ENCODE data around the gene TMEM179B.
A peak's percentile ranks its signal among the peaks of the same experiment; 100 is the strongest.

Gene TMEM179B

GRCh38 chr11:62806611-62807121 is 19.5 kb downstream of the TMEM179B start:
- Histone ChIP-seq H3K4me2 (ENCODE audit: insufficient read depth, low read length) (peak overlapping the region; percentile 85), H3K9me3 (ENCODE audit: insufficient read depth, low read length, severe bottlenecking) (no peaks in the 10 kb centered on the region)

GRCh38 chr11:62810748-62811147 is 23.5 kb downstream of the TMEM179B start:
- no peaks in the 10 kb centered on the region for H3K79me2 ChIP-seq (ENCODE audit: insufficient read depth, low read length)
- no peaks in the 10 kb centered on the region for H3K9me3 ChIP-seq (ENCODE audit: insufficient read depth, low read length, severe bottlenecking)
- H3K4me2 ChIP-seq (ENCODE audit: insufficient read depth, low read length), result no peak overlapping the region
- no peaks in the 10 kb centered on the region for H3K27me3 ChIP-seq (ENCODE audit: insufficient read depth, low read length, poor library complexity)
- H3K4me1 ChIP-seq (ENCODE audit: insufficient read depth, low read length), result peaks cover 11% of the 10 kb centered on the region
- H3K36me3 ChIP-seq (ENCODE audit: insufficient read depth, low read length), result peaks cover 9% of the 10 kb centered on the region; the same call in 1 of the 2 replicates
- H3K4me3 ChIP-seq (ENCODE audit: low read depth in 1 of 2, low read length in 2 of 2), result no peak overlapping the region
- H4K20me1 ChIP-seq (ENCODE audit: insufficient read depth, low read length), result no peaks in the 10 kb centered on the region
- TF ChIP-seq CTCF (IDR thresholded peaks at IDR 0.05; ENCODE audit: borderline replicate concordance, extremely low read depth, low read length, poor library complexity, severe bottlenecking), result no peak
- no peak for TF ChIP-seq EZH2 (IDR thresholded peaks at IDR 0.05; ENCODE audit: borderline replicate concordance, low read depth, low read length, severe bottlenecking)
- no peak overlapping the region for H3K9ac ChIP-seq (ENCODE audit: low read depth, low read length)
- no peak for ATAC-seq (ENCODE audit: insufficient read depth, low read depth)
- no peak overlapping the region for H2AFZ ChIP-seq (ENCODE audit: low read depth, low read length)
- H3K27ac ChIP-seq (ENCODE audit: low read length), result no peak overlapping the region
- no peak for DNase-seq

More at GRCh38 chr11:62806611-62807121, 19.5 kb downstream of the TMEM179B start:
- Histone ChIP-seq H3K79me2 (ENCODE audit: insufficient read depth, low read length) (peaks cover 35% of the 10 kb centered on the region), H3K36me3 (ENCODE audit: insufficient read depth, low read length) (peaks cover 24% of the 10 kb centered on the region), H4K20me1 (ENCODE audit: insufficient read depth, low read length) (peaks cover 15% of the 10 kb centered on the region; the same call in 1 of the 2 replicates), H3K4me1 (ENCODE audit: insufficient read depth, low read length) (peaks cover 29% of the 10 kb centered on the region), H3K4me3 (ENCODE audit: low read depth in 1 of 2, low read length in 2 of 2) (0 out of 4 replicates have a peak overlapping the region, but pooled peaks of 1 of the 2 experiments have one; percentile 73), H2AFZ (ENCODE audit: low read depth, low read length) (no peak overlapping the region), H3K9ac (ENCODE audit: low read depth, low read length) (no peak overlapping the region; the same call in 1 of the 2 replicates), H3K27me3 (ENCODE audit: insufficient read depth, low read length, poor library complexity) (no peaks in the 10 kb centered on the region), H3K27ac (ENCODE audit: low read length) (no peak overlapping the region; the same call in 1 of the 2 replicates)
- TF ChIP-seq CTCF (IDR thresholded peaks at IDR 0.05; ENCODE audit: borderline replicate concordance, extremely low read depth, low read length, poor library complexity, severe bottlenecking) (no peak), EZH2 (IDR thresholded peaks at IDR 0.05; ENCODE audit: borderline replicate concordance, low read depth, low read length, severe bottlenecking) (no peak)
- DNase-seq (no peak), ATAC-seq (ENCODE audit: insufficient read depth, low read depth) (no peak)

GRCh38 chr11:62811659-62812058 is 24.5 kb downstream of the TMEM179B start:
- ATAC-seq (ENCODE audit: insufficient read depth, low read depth) (no peak), DNase-seq (no peak)

More at GRCh38 chr11:62811659-62812058, 24.5 kb downstream of the TMEM179B start:
- Histone ChIP-seq H3K79me2 (ENCODE audit: insufficient read depth, low read length) (no peaks in the 10 kb centered on the region), H3K36me3 (ENCODE audit: insufficient read depth, low read length) (peaks cover 16% of the 10 kb centered on the region; the same call in 1 of the 2 replicates), H3K27ac (ENCODE audit: low read length) (no peak overlapping the region), H3K27me3 (ENCODE audit: insufficient read depth, low read length, poor library complexity) (no peaks in the 10 kb centered on the region), H3K9ac (ENCODE audit: low read depth, low read length) (no peak overlapping the region), H3K4me3 (ENCODE audit: low read depth in 1 of 2, low read length in 2 of 2) (no peak overlapping the region), H3K9me3 (ENCODE audit: insufficient read depth, low read length, severe bottlenecking) (no peaks in the 10 kb centered on the region), H4K20me1 (ENCODE audit: insufficient read depth, low read length) (no peaks in the 10 kb centered on the region), H3K4me1 (ENCODE audit: insufficient read depth, low read length) (peaks cover 2% of the 10 kb centered on the region), H2AFZ (ENCODE audit: low read depth, low read length) (no peak overlapping the region), H3K4me2 (ENCODE audit: insufficient read depth, low read length) (no peak overlapping the region)
- TF ChIP-seq CTCF (IDR thresholded peaks at IDR 0.05; ENCODE audit: borderline replicate concordance, extremely low read depth, low read length, poor library complexity, severe bottlenecking), result no peak
- TF ChIP-seq EZH2 (IDR thresholded peaks at IDR 0.05; ENCODE audit: borderline replicate concordance, low read depth, low read length, severe bottlenecking), result no peak
